B cell (primary cell): ENCODE data around the gene SAP30L.

Experiments used
- CTCF ChIP-seq: fragments of 200-600 bp; IDR thresholded peaks from one replicate; pipeline ENCODE4 v1.8.0; 2022; ENCODE audit warnings: antibody characterized with exemption, mild to moderate bottlenecking
- EZH2 ChIP-seq: IDR thresholded peaks from 2 replicates; pipeline ENCODE4 v1.6.1; 2012; ENCODE audit warnings: borderline replicate concordance, low read depth, mild to moderate bottlenecking, moderate library complexity, low read length; ENCODE audit not compliant: insufficient read depth, poor library complexity, severe bottlenecking

GRCh38 chr5:154412316-154412715, 33.5 kb upstream of the SAP30L start:
- TF ChIP-seq CTCF (no peak), EZH2 (no peak)
